Measurements from ENCODE around the gene MTX1.

The MTX1 gene

GRCh38 chr1:155175927-155176371 is 32.5 kb upstream of the MTX1 start:
- peaks cover 20% of the 10 kb centered on the region for H3K79me2 ChIP-seq (ENCODE audit: control insufficient read depth, low read length)
- no peak overlapping the region for H3K27ac ChIP-seq (ENCODE audit: low read depth, low read length)
- no peaks in the 10 kb centered on the region for H4K20me1 ChIP-seq (ENCODE audit: control insufficient read depth, insufficient read depth, low read depth, low read length)
- no peak overlapping the region for H3K4me2 ChIP-seq (ENCODE audit: low read length)
- H3F3A ChIP-seq (ENCODE audit: control insufficient read depth, insufficient read depth) = peaks cover 13% of the 10 kb centered on the region; the same call in 1 of the 2 replicates
- no peak overlapping the region for H3K4me3 ChIP-seq (ENCODE audit: low read length)
- H3K9me3 ChIP-seq (ENCODE audit: control insufficient read depth, insufficient read depth, low read length) = no peaks in the 10 kb centered on the region
- no peaks in the 10 kb centered on the region for H3K9me2 ChIP-seq (replicated peaks; ENCODE audit: control insufficient read depth, low read length)
- no peaks in the 10 kb centered on the region for H3K27me3 ChIP-seq (ENCODE audit: control insufficient read depth, low read length)
- H3K36me3 ChIP-seq (ENCODE audit: control insufficient read depth, low read length) = peaks cover 33% of the 10 kb centered on the region
- no peak for TF ChIP-seq EZH2phosphoT487 (IDR thresholded peaks at IDR 0.05; ENCODE audit: borderline replicate concordance, low read length)
- H3K4me1 ChIP-seq (ENCODE audit: control insufficient read depth, low read length) = peaks cover 45% of the 10 kb centered on the region

- H3K27ac ChIP-seq (ENCODE audit: low read depth, low read length) = no peak overlapping the region
- no peak overlapping the region for H3K4me2 ChIP-seq (ENCODE audit: low read length)
- peaks cover 13% of the 10 kb centered on the region; the same call in 1 of the 2 replicates for H3F3A ChIP-seq (ENCODE audit: control insufficient read depth, insufficient read depth)
- peaks cover 27% of the 10 kb centered on the region for H3K36me3 ChIP-seq (ENCODE audit: control insufficient read depth, low read length)
- peak; percentile 91 for TF ChIP-seq CTCF (IDR thresholded peaks at IDR 0.05; ENCODE audit: low read depth, low read length, poor library complexity, severe bottlenecking)
- TF ChIP-seq EZH2phosphoT487 (IDR thresholded peaks at IDR 0.05; ENCODE audit: borderline replicate concordance, low read length) = no peak
- no peaks in the 10 kb centered on the region for H3K9me3 ChIP-seq (ENCODE audit: control insufficient read depth, insufficient read depth, low read length)
- H3K79me2 ChIP-seq (ENCODE audit: control insufficient read depth, low read length) = peaks cover 15% of the 10 kb centered on the region
- H3K4me3 ChIP-seq (ENCODE audit: low read length) = no peak overlapping the region
- no peaks in the 10 kb centered on the region for H3K27me3 ChIP-seq (ENCODE audit: control insufficient read depth, low read length)
- H3K9me2 ChIP-seq (replicated peaks; ENCODE audit: control insufficient read depth, low read length) = no peaks in the 10 kb centered on the region
- H3K4me1 ChIP-seq (ENCODE audit: control insufficient read depth, low read length) = peaks cover 45% of the 10 kb centered on the region
- H4K20me1 ChIP-seq (ENCODE audit: control insufficient read depth, insufficient read depth, low read depth, low read length) = no peaks in the 10 kb centered on the region
Measured at GRCh38 chr1:155176544-155177071, 31.9 kb upstream of the MTX1 start.

GRCh38 chr1:155177192-155177917 is 31.1 kb upstream of the MTX1 start:
- Histone ChIP-seq H3K4me2 (ENCODE audit: low read length) (no peak overlapping the region), H3K27me3 (ENCODE audit: control insufficient read depth, low read length) (no peaks in the 10 kb centered on the region), H3K9me3 (ENCODE audit: control insufficient read depth, insufficient read depth, low read length) (no peaks in the 10 kb centered on the region), H3F3A (ENCODE audit: control insufficient read depth, insufficient read depth) (peaks cover 13% of the 10 kb centered on the region; the same call in 1 of the 2 replicates), H3K27ac (ENCODE audit: low read depth, low read length) (no peak overlapping the region), H3K4me1 (ENCODE audit: control insufficient read depth, low read length) (peaks cover 38% of the 10 kb centered on the region), H3K9me2 (replicated peaks; ENCODE audit: control insufficient read depth, low read length) (no peaks in the 10 kb centered on the region), H3K79me2 (ENCODE audit: control insufficient read depth, low read length) (peaks cover 7% of the 10 kb centered on the region), H4K20me1 (ENCODE audit: control insufficient read depth, insufficient read depth, low read depth, low read length) (no peaks in the 10 kb centered on the region), H3K36me3 (ENCODE audit: control insufficient read depth, low read length) (peaks cover 27% of the 10 kb centered on the region), H3K4me3 (ENCODE audit: low read length) (no peak overlapping the region)
- no peak for TF ChIP-seq EZH2phosphoT487 (IDR thresholded peaks at IDR 0.05; ENCODE audit: borderline replicate concordance, low read length)
- no peak for TF ChIP-seq CTCF (IDR thresholded peaks at IDR 0.05; ENCODE audit: low read depth, low read length, poor library complexity, severe bottlenecking)

GRCh38 chr1:155177918-155178281 is 30.6 kb upstream of the MTX1 start:
- no peaks in the 10 kb centered on the region for H4K20me1 ChIP-seq (ENCODE audit: control insufficient read depth, insufficient read depth, low read depth, low read length)
- no peak overlapping the region for H3K27ac ChIP-seq (ENCODE audit: low read depth, low read length)
- TF ChIP-seq CTCF (IDR thresholded peaks at IDR 0.05; ENCODE audit: low read depth, low read length, poor library complexity, severe bottlenecking) (no peak), EZH2phosphoT487 (IDR thresholded peaks at IDR 0.05; ENCODE audit: borderline replicate concordance, low read length) (no peak)

More at GRCh38 chr1:155177918-155178281, 30.6 kb upstream of the MTX1 start:
- Histone ChIP-seq H3K9me2 (replicated peaks; ENCODE audit: control insufficient read depth, low read length) (no peaks in the 10 kb centered on the region), H3K4me3 (ENCODE audit: low read length) (no peak overlapping the region), H3K9me3 (ENCODE audit: control insufficient read depth, insufficient read depth, low read length) (no peaks in the 10 kb centered on the region), H3K36me3 (ENCODE audit: control insufficient read depth, low read length) (peaks cover 23% of the 10 kb centered on the region), H3K4me2 (ENCODE audit: low read length) (no peak overlapping the region), H3K27me3 (ENCODE audit: control insufficient read depth, low read length) (no peaks in the 10 kb centered on the region), H3K4me1 (ENCODE audit: control insufficient read depth, low read length) (peaks cover 37% of the 10 kb centered on the region), H3K79me2 (ENCODE audit: control insufficient read depth, low read length) (peaks cover 2% of the 10 kb centered on the region), H3F3A (ENCODE audit: control insufficient read depth, insufficient read depth) (peaks cover 13% of the 10 kb centered on the region; the same call in 1 of the 2 replicates)

Data from DOHH2 (cell line).